HEK293 (cell line): ENCODE data around the gene SLC35A4.

Experiments
- ZNF24 ChIP-seq: fragments of 450-650 bp; formaldehyde crosslinking; IDR thresholded peaks from 2 replicates; pipeline ENCODE4 v1.5.1; 2016; ENCODE audit warnings: missing biosample characterization, missing genetic modification characterization
- ZNF473 ChIP-seq: fragments of 450-650 bp; formaldehyde crosslinking; IDR thresholded peaks from 2 replicates; pipeline ENCODE4 v1.5.1; 2017; ENCODE audit warnings: missing biosample characterization, missing genetic modification characterization

DNA sequence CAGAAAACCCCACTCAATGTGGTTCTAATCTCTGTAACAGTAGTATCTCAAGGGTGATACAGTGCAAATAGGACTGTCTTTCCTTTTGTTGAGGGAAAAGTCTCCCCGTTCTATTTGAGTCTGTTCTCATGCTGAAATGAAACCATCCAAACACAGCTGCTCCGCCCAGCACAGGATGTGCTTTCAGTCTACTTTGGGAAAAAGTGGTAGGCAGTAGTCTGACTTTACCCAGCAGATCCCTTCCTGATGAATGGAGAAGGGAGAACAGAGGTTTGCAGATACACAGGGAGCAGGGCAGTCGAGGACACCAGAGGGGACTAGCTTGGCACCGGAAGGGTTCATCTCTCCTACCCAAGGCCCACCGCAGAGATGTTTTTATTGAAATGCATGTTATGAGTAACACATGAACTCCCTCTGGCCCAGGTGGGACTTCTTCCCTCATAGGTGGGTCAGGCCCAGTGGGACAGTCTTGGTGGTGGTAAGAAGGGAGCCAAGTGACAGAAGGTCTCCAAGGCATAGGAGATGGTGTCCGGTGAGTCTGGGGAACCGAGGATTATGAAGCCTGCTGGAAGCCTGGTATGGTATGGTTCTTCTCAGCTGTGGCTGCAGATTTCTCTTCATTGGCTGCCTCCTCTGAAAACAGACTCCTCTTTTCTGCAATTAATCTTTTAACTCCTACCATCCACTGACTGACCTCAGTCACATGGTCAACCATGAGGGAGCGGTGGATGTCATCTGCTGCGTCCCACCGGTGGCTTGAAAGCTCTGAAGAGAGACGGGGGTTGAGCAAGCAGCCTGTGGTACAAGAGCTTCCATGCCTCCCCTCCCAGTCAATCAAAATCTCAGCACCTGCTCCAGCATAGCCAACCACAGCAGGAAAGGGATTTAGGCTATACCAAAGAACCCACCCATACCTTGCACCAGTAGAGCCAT lies 14.2 kb upstream of the SLC35A4 start:
- TF ChIP-seq ZNF24 (tag by site-specific recombination) (no peak), ZNF473 (no peak)
